Posterior cingulate gyrus (tissue), 11 donors: ENCODE data around the gene WASHC3.
"Not testable (repeated sequence)": the region's sequence is repeated elsewhere in the genome, so short reads cannot be mapped to it uniquely, and the experiment has no call there.

ENCODE experiments used
- DNase-seq, 10 donors: peaks; one replicate each; pipeline versions ENCODE4 v3.0.0 to v3.0.0-alpha.2; 2020 to 2021; ENCODE audit warnings: mixed read lengths in 3 of 10
- intact Hi-C: fragments of 100-400 bp; cut with DNase I; formaldehyde crosslinking; loops from one replicate; pipeline ENCODE4 v1.15.1; 2023

Gene WASHC3

GRCh38 chr12:102061560-102062418, at the start of gene WASHC3:
Gene WASHC3 (minus strand): TSS chr12:102061991. CDS start chr12:102061962, 29 bp downstream.
- peak; percentile 94 to 99 (median 97) for DNase-seq
- intact Hi-C loops = loop anchor here (2.0 kb wide), 1 partner anchor 59 kb away; the partner anchor contains the start of genes NUP37 and PARPBP

- intact Hi-C loops = no loop called here
- no peak for DNase-seq
These were observed 49.0 kb upstream of the WASHC3 start for GRCh38 chr12:102110782-102111181.

DNA sequence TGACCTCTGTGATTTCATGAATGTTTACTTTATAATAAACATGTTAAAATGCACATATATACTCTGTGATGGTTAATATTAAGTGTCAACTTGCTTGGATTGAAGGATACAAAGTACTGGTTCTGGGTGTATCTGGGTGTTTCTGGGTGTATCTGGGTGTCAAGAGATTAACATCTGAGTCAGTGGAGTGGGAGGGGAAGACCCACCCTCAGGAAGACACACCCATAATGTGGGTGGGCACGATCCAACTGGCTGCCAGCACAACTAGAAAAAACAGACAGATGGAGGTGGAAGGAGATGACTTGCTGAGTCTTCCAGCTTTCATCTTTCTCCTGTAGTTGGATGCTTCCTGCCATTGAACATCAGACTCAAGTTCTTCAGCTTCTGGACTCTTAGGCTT, 46.2 kb upstream of the WASHC3 start:
- intact Hi-C loops = no loop called here

GRCh38 chr12:102106905-102107304, 45.1 kb upstream of the WASHC3 start:
- intact Hi-C loops = no loop called here
- no peak for DNase-seq

More for the DNA sequence above, 46.2 kb upstream of the WASHC3 start:
- no peak for DNase-seq

GRCh38 chr12:102096855-102097254, 35.1 kb upstream of the WASHC3 start:
- intact Hi-C loops = loop anchor here (10.0 kb wide), 3 partner anchors 388 to 678 kb away; partner anchors contain the start of gene IGF1
- DNase-seq = no peak

DNA sequence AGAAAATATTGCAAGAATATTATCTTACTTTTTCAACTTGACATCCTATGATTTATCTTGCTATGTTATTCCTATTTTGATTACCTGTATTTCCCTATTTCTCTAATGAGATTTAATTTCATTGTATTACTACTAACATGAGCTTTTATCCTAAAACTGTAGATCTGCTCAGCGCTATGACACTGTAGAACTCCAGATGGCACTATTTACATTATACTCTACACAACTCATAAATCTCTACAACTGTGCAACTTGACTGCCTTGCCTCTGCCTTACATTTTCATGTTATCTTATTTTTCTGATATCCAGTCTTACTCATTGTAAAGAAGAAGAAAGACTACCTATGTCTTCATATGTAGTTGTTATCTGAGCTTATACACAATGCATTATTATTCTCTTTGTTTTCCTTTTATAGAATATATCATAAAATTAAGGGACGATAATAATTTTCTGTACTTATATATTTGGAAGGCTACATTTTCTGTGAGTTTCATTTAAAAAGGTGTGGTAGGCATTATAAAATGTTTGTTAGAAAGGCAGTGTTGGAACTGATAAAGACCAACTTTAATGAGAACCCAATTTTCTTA, 34.0 kb upstream of the WASHC3 start:
- DNase-seq = no peak
- intact Hi-C loops = loop anchor here (10.0 kb wide), 3 partner anchors 389 to 679 kb away; partner anchors contain the start of gene IGF1

GRCh38 chr12:102093319-102093718, 31.5 kb upstream of the WASHC3 start:
- intact Hi-C loops = loop anchor here (10.0 kb wide), 3 partner anchors 391 to 681 kb away; partner anchors contain the start of gene IGF1
- no peak for DNase-seq

DNA sequence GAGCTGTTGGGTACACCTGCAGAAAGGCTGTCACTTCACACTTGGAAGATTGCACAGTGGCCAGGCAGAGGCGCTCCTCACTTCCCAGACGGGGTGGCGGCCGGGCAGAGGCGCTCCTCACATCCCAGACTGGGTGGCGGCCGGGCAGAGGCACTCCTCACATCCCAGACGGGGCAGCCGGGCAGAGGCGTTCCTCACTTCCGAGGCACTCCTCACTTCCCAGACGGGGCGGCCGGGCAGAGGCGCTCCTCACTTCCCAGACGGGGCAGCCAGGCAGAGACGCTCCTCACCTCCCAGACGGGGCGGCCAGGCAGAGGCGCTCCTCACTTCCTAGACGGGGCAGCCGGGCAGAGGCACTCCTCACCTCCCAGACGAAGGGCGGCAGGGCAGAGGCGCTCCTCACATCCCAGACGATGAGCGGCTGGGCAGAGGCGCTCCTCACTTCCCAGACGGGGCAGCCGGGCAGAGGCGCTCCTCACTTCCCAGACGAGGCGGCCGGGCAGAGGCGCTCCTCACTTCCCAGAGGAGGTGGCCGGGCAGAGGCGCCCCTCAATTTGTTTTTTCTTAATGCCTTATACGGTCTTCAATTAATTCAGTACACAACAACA, 27.5 kb upstream of the WASHC3 start:
- DNase-seq = peak in 3 of 10 donors; percentile 64 to 82 (median 70)
- intact Hi-C loops = not testable (repeated sequence)

- DNase-seq = no peak
- intact Hi-C loops = no loop called here
These were observed 19.1 kb upstream of the WASHC3 start for GRCh38 chr12:102080842-102081241.

- intact Hi-C loops = not testable (repeated sequence)
- DNase-seq = peak in 1 of 10 donors; percentile 65
These were observed 10.3 kb upstream of the WASHC3 start for GRCh38 chr12:102072092-102072491.

- intact Hi-C loops = no loop called here
These were observed 7.9 kb upstream of the WASHC3 start for GRCh38 chr12:102069707-102070106.

GRCh38 chr12:102067574-102068258, 5.9 kb upstream of the WASHC3 start:
- intact Hi-C loops = no loop called here

More at GRCh38 chr12:102069707-102070106, 7.9 kb upstream of the WASHC3 start:
- no peak for DNase-seq

GRCh38 chr12:102064476-102064875, 2.7 kb upstream of the WASHC3 start:
- no peak for DNase-seq
- intact Hi-C loops = no loop called here

More at GRCh38 chr12:102067574-102068258, 5.9 kb upstream of the WASHC3 start:
- DNase-seq = no peak

GRCh38 chr12:102063069-102063468, 1.3 kb upstream of the WASHC3 start:
- DNase-seq = no peak
- intact Hi-C loops = loop anchor here (2.0 kb wide), 1 partner anchor 58 kb away; the partner anchor contains the start of genes NUP37 and PARPBP

DNA sequence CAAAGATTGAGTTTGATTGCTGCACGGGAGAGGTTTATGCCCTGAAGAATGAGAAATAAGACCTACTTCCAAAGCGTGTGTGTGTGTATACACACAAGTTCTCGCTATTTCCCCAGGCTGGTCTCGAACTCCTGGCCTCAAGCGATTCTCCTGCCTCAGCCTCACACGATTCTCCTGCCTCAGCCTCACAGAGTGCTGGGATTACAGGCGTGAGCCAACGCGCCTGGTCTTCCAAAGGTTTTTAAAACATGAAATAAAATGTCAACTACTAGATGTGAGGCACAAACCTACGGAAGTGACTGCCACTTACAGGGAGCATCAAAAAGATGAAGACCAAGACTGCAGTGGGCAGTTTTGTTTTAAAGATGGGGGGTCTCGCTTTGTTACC, 622 bp upstream of the WASHC3 start:
- DNase-seq = peak in 1 of 10 donors; percentile 54
- intact Hi-C loops = loop anchor here (2.0 kb wide), 1 partner anchor 58 kb away; the partner anchor contains the start of genes NUP37 and PARPBP

DNA sequence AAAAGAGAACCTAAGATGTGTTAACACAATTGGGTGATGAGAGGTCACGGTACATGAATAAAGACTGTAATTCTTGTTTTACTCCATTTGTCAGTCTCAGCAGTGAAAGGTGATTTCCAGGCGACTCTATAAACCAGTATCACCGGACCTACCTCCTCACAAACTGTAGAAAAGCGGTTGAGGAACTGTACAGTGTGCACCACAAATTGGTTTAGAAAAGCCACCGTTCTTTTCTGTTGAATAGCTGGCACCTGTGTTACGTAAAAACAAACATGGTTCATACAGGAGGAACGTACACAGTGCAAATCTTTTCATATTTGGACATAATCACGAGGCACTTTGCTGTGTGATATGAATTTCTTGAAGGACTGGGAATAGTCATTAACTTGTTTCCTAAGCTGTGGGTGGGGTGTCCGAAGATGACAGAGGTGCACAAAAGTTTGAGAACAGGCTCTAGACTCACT, 663 bp downstream of the WASHC3 start:
- intact Hi-C loops = no loop called here
- no peak for DNase-seq

GRCh38 chr12:102059343-102059742, 2.4 kb downstream of the WASHC3 start:
- no peak for DNase-seq
- intact Hi-C loops = no loop called here

- no peak for DNase-seq
- intact Hi-C loops = no loop called here
These were observed 7.4 kb downstream of the WASHC3 start for GRCh38 chr12:102054345-102054744.

- intact Hi-C loops = no loop called here
- DNase-seq = peak in 2 of 10 donors; percentile 69 to 70
These were observed 8.8 kb downstream of the WASHC3 start for GRCh38 chr12:102053062-102053349.
